GM12865 (cell line): Measurements from ENCODE around the gene AKAP13.

Source experiments
- DNase-seq: peaks from one replicate; pipeline ENCODE4 v3.0.0; 2010; ENCODE audit warnings: low read depth
- H3K4me3 ChIP-seq: 2 replicates; pipeline ENCODE4 v1.5.1; 2011; ENCODE audit warnings: mild to moderate bottlenecking, low read depth, low read length, control low read depth
- TF ChIP-seq, protein P1 (sequence below): IDR thresholded peaks from 2 replicates; pipeline ENCODE4 v1.5.1; 2011; ENCODE audit warnings: low read length, control low read depth, low read depth, inconsistent platforms; ENCODE audit not compliant: insufficient read depth; ENCODE audit errors: missing control alignments

Gene AKAP13

DNA sequence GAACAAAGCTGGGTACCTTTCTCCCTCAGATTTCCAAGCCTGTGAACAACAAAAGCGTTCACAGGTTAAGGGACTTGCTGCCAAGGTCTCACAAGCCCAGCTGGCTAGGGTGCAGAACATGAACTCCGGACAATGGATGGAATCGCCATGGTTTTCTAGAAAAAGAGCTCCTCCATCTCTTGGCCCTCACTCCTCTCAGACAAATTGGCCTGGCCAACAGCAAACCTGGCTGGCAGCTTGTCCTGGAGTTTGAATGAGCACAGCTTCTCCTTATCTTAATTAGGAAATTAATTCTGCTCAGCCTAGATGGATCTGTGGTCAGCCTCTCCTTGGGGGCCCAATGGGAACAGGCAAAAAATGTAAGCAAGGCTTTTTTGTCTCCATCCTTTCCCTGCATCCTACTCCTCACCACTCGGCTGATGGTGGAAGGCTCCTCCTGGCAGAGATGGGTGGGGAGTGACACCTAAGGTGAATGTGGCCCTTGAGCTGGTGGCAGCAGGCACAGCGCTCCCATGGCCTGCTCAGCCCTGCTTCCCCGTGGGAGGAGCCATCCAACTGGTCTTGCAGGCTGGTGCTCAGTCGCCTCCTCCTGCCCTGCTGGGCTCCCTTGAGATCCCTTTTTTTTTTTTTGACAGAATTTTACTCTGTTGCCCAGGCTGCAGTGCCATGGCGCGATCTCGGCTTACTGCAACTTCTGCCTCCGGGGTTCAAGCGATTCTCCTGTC is 408.5 kb downstream of the AKAP13 start:
- TF ChIP-seq, protein P1, sequence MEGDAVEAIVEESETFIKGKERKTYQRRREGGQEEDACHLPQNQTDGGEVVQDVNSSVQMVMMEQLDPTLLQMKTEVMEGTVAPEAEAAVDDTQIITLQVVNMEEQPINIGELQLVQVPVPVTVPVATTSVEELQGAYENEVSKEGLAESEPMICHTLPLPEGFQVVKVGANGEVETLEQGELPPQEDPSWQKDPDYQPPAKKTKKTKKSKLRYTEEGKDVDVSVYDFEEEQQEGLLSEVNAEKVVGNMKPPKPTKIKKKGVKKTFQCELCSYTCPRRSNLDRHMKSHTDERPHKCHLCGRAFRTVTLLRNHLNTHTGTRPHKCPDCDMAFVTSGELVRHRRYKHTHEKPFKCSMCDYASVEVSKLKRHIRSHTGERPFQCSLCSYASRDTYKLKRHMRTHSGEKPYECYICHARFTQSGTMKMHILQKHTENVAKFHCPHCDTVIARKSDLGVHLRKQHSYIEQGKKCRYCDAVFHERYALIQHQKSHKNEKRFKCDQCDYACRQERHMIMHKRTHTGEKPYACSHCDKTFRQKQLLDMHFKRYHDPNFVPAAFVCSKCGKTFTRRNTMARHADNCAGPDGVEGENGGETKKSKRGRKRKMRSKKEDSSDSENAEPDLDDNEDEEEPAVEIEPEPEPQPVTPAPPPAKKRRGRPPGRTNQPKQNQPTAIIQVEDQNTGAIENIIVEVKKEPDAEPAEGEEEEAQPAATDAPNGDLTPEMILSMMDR: no peak
- no peak overlapping the region for H3K4me3 ChIP-seq
- no peak for DNase-seq

DNA sequence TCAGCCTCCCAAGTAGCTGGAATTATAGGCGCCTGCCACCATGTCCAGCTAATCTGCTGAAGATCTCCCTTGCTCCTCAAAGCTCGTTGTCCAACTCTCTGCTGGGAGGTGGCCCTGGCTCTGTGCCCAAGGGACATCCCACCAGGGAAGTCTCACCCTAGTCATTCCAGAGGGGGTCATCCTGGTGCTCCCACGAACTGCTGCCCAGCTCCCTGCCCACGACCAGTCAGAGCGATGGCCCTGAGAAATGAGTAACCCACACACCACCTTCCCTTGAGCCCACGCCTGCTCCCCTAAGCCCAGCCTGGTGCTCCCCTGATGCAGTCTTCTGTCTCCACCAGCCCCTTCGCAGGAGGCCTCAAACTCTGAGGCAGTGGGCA is 409.1 kb downstream of the AKAP13 start:
- DNase-seq: no peak
- TF ChIP-seq, protein P1: no peak
- H3K4me3 ChIP-seq: no peak overlapping the region

DNA sequence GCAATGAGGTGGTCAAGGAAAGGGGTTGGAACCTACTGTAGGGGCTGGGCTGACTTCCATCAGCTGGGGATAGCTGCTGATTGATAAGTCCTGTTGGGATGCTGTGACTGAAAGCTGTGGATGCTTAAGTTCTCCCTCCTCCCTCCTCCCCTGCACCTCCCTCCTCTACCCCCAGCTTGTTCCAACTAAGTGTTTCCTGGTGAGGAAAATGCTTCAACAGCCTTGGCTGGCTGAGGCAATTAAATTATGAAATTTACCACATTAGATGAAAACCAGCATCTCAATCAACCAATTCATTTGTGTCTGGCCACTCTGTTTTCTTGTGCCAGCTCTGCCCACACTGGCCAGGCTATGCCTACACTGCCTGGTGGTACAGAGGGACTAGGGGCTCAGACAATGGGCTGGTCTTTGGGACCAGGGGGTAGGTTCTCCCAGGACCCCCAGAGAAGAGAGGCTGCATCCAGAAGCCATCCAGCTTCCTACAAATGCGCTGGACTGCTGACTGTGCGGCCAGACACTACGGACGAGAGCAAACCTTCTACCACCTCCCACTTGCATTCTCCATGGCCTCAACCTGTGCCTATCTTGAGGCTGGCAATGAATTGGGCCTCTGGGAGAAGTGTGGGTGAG is 411.8 kb downstream of the AKAP13 start:
- no peak for DNase-seq
- no peak overlapping the region for H3K4me3 ChIP-seq
- TF ChIP-seq, protein P1: no peak

DNA sequence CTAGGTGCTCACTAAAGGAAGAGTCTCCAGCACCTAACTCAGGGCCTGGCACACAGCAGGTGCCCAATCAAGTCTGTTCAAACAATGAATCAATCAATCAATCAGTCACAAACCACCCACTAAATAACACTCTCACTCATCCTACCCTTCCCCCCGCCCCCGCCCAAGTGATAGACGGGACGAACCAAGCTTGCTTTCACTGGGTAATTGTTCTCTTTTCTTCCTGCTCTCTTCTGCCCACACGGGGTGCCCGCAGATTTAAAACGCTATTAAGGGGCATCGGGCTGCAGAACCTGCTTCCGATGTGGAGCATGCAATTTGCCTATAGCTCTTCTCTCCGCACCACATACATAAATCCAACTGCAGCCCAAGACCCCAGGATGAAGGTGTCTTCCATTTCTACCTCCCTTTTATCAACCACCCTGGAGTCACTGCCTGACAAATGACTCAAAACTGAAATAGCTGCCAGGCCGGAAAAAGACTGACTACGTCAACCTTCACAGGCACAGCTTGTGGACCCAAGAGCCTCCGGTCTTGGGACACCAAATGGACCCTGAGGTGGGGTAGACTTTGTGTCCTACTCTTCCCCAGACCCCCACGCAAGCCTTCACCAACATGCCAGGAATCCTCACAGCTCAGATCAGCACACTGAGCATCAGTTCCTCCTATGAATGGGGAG is 412.6 kb downstream of the AKAP13 start:
- peak; percentile 14 for DNase-seq
- TF ChIP-seq, protein P1: no peak
- H3K4me3 ChIP-seq: no peak overlapping the region

DNA sequence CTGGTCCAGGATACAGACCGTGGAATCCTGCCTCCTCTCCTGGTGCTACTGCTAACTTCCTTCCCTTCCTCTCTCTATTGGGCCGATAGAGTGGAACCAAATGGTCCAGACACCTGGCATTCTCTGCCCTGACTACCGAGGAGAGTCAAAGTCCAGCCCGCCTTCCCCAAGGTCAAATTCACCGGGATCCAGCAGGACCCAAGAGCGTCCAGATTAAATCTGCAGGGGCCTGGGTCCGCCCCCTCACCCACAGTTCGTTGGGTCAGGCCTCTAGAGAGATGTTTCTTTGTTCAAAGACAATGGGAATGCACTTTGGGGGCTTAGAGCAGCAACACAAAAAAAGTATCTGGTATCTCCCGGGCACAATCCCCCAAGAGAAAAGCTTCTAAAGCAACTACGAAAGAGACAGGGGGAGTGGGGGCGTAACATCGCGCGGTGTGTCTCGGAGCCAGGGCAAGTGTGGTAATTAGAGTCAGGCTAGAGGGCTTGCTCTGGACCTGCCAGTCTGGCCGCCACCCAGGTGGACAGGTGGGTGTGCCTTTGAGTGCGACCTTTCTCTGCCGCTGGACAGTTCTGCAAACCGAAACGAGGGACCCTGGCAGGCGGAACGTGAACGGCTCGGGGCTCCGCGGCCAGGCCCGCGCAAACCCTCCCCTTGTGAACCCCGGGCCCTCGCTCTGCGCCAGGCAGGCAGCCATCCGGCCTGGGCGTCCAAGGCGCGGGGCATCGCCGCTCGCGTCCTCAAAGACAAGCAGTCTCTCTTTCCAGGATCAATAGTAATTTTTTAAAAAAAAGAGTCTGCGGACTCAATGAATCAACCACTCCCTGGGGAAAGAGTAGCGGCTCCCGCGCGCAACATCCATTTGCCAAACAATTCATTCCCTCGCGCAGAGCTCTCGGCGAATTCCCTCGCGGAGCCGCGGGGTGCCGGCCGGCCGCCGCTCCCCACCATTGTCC is 413.5 kb downstream of the AKAP13 start:
- TF ChIP-seq, protein P1: no peak
- peak overlapping the region; percentile 80 for H3K4me3 ChIP-seq
- DNase-seq: peak; percentile 41

DNA sequence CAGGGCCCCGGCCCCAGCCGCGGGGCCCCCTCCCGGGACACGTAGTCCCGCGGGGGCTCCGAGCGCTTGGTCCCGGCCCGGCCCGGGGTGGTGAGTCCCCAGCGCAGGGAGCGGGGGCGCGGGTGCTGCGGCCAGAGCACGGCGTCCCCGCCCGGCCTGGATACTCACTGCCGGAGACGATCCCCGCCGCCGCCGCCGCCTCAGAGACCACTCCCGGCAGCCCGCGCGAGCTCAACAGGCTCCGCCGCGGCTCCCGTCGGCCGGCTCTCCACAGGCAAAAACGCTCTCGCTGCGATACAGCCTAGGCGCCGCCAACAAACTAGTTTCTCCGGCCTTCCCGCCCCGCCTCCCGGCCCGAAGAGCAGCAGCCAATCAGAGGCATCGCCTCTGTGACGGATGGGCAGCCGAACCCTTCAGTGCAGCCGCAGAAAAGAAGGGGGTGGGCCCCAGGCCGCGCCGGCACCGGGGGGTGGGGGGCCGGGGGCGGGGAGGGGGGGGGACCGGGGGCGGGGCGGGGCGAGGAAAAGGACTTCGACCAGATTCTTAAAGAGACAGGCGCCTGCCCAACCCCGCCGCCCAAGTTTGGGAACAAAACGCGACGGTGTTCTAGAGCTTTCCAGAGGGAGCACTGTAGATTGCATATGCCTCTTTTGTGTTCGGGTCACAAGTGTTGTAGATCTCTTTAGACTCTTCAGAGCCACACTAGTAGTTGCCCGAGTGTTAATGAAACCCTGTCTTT is 414.4 kb downstream of the AKAP13 start, which contains the start of gene KLHL25:
Gene KLHL25 (minus strand): TSS at position 328 of the 739 bp plus-strand sequence. CDS start 25,115 bp downstream, outside the sequence.
- peak within 1 kb of the TSS; percentile 80 for H3K4me3 ChIP-seq
- peak; percentile 95 for DNase-seq
- TF ChIP-seq, protein P1: no peak
